MCF 10A (cell line): Measurements from ENCODE around the gene DCST1. TPM values are rescaled to one million over a fixed set of nuclear protein-coding genes. Genes with fewer than 3 reads are reported as not detected.
A peak's percentile ranks its signal among the peaks of the same experiment; 100 is the strongest.

Experiments
- BruUV-seq: library from RNA; stranded (reverse); fragments of 400-500 nt; replicated peaks from 2 replicates; lab custom pipeline; 2021; lab: Mats Ljungman, UMichigan
- CTCF ChIA-PET: fragments of 300-600 bp; sonication (Branson Sonifier 250); formaldehyde crosslinking; extraction: SDS; loops from one replicate; lab custom pipeline; 2021; ENCODE audit warnings: antibody characterized with exemption, inconsistent platforms; lab: Yijun Ruan, JAX
- POLR2A ChIA-PET: fragments of 300-600, 350-650 bp; sonication (Branson Sonifier 250); formaldehyde crosslinking; extraction: SDS; loops from one replicate; lab custom pipeline; 2020; ENCODE audit warnings: antibody characterized with exemption, inconsistent platforms; lab: Yijun Ruan, JAX
- DNase-seq: peaks from one replicate; pipeline ENCODE4 v3.0.0-alpha.2; 2018; ENCODE audit not compliant: unreplicated experiment
- H3K27ac Mint-ChIP-seq: one replicate; pipeline ENCODE4 v1.8.0; 2022; ENCODE audit warnings: mild to moderate bottlenecking, low read depth, mixed read lengths; ENCODE audit not compliant: unreplicated experiment
- H3K27me3 Mint-ChIP-seq: one replicate; pipeline ENCODE4 v1.8.0; 2022; ENCODE audit warnings: mixed read lengths; ENCODE audit not compliant: insufficient read depth, unreplicated experiment
- H3K36me3 Mint-ChIP-seq: one replicate; pipeline ENCODE4 v1.8.0; 2022; ENCODE audit warnings: mild to moderate bottlenecking, moderate library complexity, mixed read lengths; ENCODE audit not compliant: insufficient read depth, unreplicated experiment
- H3K4me1 Mint-ChIP-seq: one replicate; pipeline ENCODE4 v1.8.0; 2022; ENCODE audit warnings: mixed read lengths; ENCODE audit not compliant: insufficient read depth, unreplicated experiment
- H3K4me3 Mint-ChIP-seq: one replicate; pipeline ENCODE4 v1.8.0; 2022; ENCODE audit warnings: mild to moderate bottlenecking, moderate library complexity, mixed read lengths; ENCODE audit not compliant: unreplicated experiment
- H3K9me3 Mint-ChIP-seq: one replicate; pipeline ENCODE4 v1.8.0; 2022; ENCODE audit warnings: mixed read lengths; ENCODE audit not compliant: unreplicated experiment
- CTCF ChIP-seq: fragments of 200-600 bp; IDR thresholded peaks from one replicate; pipeline ENCODE4 v1.8.0; 2022; ENCODE audit warnings: antibody characterized with exemption, mild to moderate bottlenecking; ENCODE audit not compliant: unreplicated experiment
- intact Hi-C: fragments of 100-400 bp; cut with micrococcal nuclease; formaldehyde crosslinking; loops from 2 replicates; pipeline ENCODE4 v1.14.1; 2022
- total RNA-seq: library from RNA; stranded (reverse); gene quantifications from 2 replicates; pipeline ENCODE4 v1.2.3, GENCODE V29; 2022

Gene DCST1
- total RNA-seq, 1 experiment from 2014 or later = 0.21 TPM

GRCh38 chr1:155012026-155012546, 21.5 kb upstream of the DCST1 start:
- no peaks in the 10 kb centered on the region for H3K27me3 Mint-ChIP-seq
- CTCF ChIA-PET = interaction anchor here (0.5 to 14.4 kb wide), 8 partner anchors 8 to 460 kb away, joined by 3 to 390 read pairs (median 4); partner anchors contain the start of gene ADAM15

DNA sequence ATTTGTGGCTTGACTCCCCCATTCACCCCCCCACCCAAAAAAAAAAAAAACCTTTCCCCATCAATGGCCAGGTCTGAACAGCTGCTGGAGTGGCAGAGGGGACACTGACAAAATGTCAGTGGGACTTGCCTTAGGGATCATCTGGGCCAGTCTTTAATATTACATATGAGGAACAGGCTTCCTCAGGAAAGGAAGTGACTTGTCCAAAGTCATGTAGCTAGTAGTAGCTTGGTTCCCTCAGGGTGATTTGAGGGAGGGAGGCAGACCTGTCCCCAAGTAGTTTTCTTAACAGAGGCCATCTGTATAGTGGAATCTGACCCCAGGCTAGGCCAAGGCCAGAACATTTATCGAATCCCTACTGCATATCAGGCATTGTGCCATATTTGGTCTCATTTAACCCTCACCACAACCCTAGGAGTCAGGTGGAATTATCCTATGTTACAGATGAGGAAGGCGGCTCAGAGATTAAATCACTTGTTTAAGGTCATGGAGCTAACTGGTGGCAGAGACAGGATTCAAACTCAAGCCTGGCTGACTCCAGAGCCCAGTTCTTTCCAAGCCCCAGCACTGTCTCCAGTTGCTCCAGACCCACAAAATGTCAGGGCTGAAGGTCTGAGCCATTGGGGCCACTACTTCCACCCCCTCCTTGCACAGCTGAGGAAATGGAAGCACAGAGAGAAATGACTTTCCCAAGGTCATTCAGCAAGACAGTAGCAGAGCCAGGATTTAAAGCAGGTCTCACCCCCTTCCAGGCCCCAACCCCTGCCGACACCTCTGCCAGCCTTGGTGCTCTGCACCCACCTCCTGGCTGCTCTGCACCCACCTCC, 20.6 kb upstream of the DCST1 start:
- peak overlapping the region; percentile 86 for H3K27ac Mint-ChIP-seq
- no TSS peak for BruUV-seq

More at GRCh38 chr1:155012026-155012546, 21.5 kb upstream of the DCST1 start:
- BruUV-seq = no TSS peak
- intact Hi-C loops = no loop called here
- H3K27ac Mint-ChIP-seq = peak overlapping the region; percentile 86
- no peaks in the 10 kb centered on the region for H3K9me3 Mint-ChIP-seq
- no peak for TF ChIP-seq CTCF
- peaks cover 74% of the 10 kb centered on the region for H3K36me3 Mint-ChIP-seq
- peak; percentile 95 for DNase-seq
- H3K4me1 Mint-ChIP-seq = peaks cover 76% of the 10 kb centered on the region
- H3K4me3 Mint-ChIP-seq = peak overlapping the region; percentile 70
- POLR2A ChIA-PET = interaction anchor here (0.6 to 14.0 kb wide), 16 partner anchors 8 to 117 kb away, joined by 3 to 312 read pairs (median 5); partner anchors contain the start of genes ADAM15, CKS1B, FLAD1 and PBXIP1

GRCh38 chr1:155013632-155014031, 20.0 kb upstream of the DCST1 start:
- Mint-ChIP-seq H3K4me3 (no peak overlapping the region), H3K4me1 (peaks cover 71% of the 10 kb centered on the region), H3K27ac (peak overlapping the region; percentile 86), H3K36me3 (peaks cover 90% of the 10 kb centered on the region), H3K27me3 (no peaks in the 10 kb centered on the region), H3K9me3 (no peaks in the 10 kb centered on the region)
- DNase-seq = no peak
- BruUV-seq = no TSS peak
- ChIA-PET POLR2A (interaction anchor here (0.6 to 14.0 kb wide), 9 partner anchors 9 to 116 kb away, joined by 3 to 312 read pairs (median 4); partner anchors contain the start of genes CKS1B, FLAD1, PMVK and SHC1), CTCF (interaction anchor here (0.5 to 14.4 kb wide), 7 partner anchors 10 to 1398 kb away, joined by 3 to 390 read pairs (median 4); partner anchors contain the start of genes ADAM15 and S100A14)
- intact Hi-C loops = no loop called here
- TF ChIP-seq CTCF = no peak

More for the DNA sequence above, 20.6 kb upstream of the DCST1 start:
- Mint-ChIP-seq H3K27me3 (no peaks in the 10 kb centered on the region), H3K36me3 (peaks cover 83% of the 10 kb centered on the region), H3K9me3 (no peaks in the 10 kb centered on the region), H3K4me1 (peaks cover 71% of the 10 kb centered on the region), H3K4me3 (peak overlapping the region; percentile 70)
- TF ChIP-seq CTCF = no peak
- no peak for DNase-seq
- POLR2A ChIA-PET = interaction anchor here (0.9 to 14.0 kb wide), 16 partner anchors 9 to 116 kb away, joined by 3 to 312 read pairs (median 5); partner anchors contain the start of genes ADAM15, CKS1B, FLAD1 and PBXIP1
- CTCF ChIA-PET = interaction anchor here (0.5 to 14.4 kb wide), 10 partner anchors 9 to 1397 kb away, joined by 3 to 390 read pairs (median 4); partner anchors contain the start of genes ADAM15 and S100A14
- intact Hi-C loops = no loop called here
